K562 (cell line): Measurements from ENCODE around the gene SLC38A8. TPM values are rescaled to one million over a fixed set of nuclear protein-coding genes. Genes with fewer than 3 reads are reported as not detected.

Experiments
- ATAC-seq: fragments of 200-7000 bp; cut with Tn5 transposase; 3 replicates; pipeline ENCODE4 v1.9.1; 2020; ENCODE audit warnings: moderate library complexity
- BruUV-seq: library from RNA; stranded (reverse); fragments of 400-500 nt; replicated peaks from 2 replicates; lab custom pipeline; 2021; lab: Mats Ljungman, UMichigan
- CTCF ChIA-PET: fragments of 300-600 bp; formaldehyde crosslinking; extraction: SDS; loops from one replicate; lab custom pipeline; 2021; ENCODE audit warnings: low intra/inter-chr PET ratio; lab: Yijun Ruan, JAX
- POLR2A ChIA-PET: fragments of 300-600, 350-650 bp; sonication (Branson Sonifier 250); formaldehyde crosslinking; extraction: SDS; loops from one replicate; lab custom pipeline; 2021; ENCODE audit warnings: antibody characterized with exemption, inconsistent platforms; lab: Yijun Ruan, JAX
- DNase-seq, 4 experiments: peaks; one replicate each; pipeline versions ENCODE4 v3.0.0 to v3.0.0-alpha.2; 2011 to 2018; ENCODE audit warnings: low spot score in 3 of 4, mixed read lengths in 3 of 4; ENCODE audit errors: extremely low read depth in 1 of 4
- FAIRE-seq: peaks from 2 replicates; lab custom pipeline; 2011; peaks lifted over from hg19 to GRCh38; lab: Jason Lieb, UNC
- H2AFZ ChIP-seq: 2 replicates; pipeline ENCODE4 v1.6.0; 2011; ENCODE audit warnings: low read depth, low read length, control low read depth, inconsistent platforms
- H3K27ac ChIP-seq: fragments of 200-600 bp; 3 replicates; pipeline ENCODE4 v1.8.0; 2011; ENCODE audit warnings: low read depth, mild to moderate bottlenecking, control low read depth, inconsistent platforms, low read length, moderate library complexity, mixed read lengths; ENCODE audit errors: extremely low read depth
- H3K27me3 ChIP-seq, 2 experiments: fragments of 300-600 bp in 1 of 2; 2 replicates in 1 of 2; 3 replicates in 1 of 2; pipeline versions ENCODE4 v1.6.0 to v1.8.0; 2011; ENCODE audit warnings: inconsistent platforms in 2 of 2, low read length in 2 of 2, mild to moderate bottlenecking in 1 of 2, mixed read lengths in 1 of 2, moderate library complexity in 1 of 2; ENCODE audit not compliant: control insufficient read depth in 2 of 2, insufficient read depth in 2 of 2
- H3K36me3 ChIP-seq: fragments of 300-600 bp; 3 replicates; pipeline ENCODE4 v1.8.0; 2011; ENCODE audit warnings: mild to moderate bottlenecking, low read length, inconsistent platforms; ENCODE audit not compliant: control insufficient read depth, insufficient read depth
- H3K4me1 ChIP-seq, 2 experiments: fragments of 200-600 bp in 1 of 2; replicated peaks in 1 of 2; 2 replicates in 1 of 2; 3 replicates in 1 of 2; pipeline versions ENCODE4 v1.5.1 to v1.8.0; 2011; ENCODE audit warnings: inconsistent platforms in 2 of 2, low read length in 2 of 2, mild to moderate bottlenecking in 1 of 2, mixed read lengths in 1 of 2, moderate library complexity in 1 of 2; ENCODE audit not compliant: control insufficient read depth in 2 of 2, insufficient read depth in 2 of 2
- H3K4me2 ChIP-seq: 2 replicates; pipeline ENCODE4 v1.6.1; 2011; ENCODE audit warnings: low read length, control low read depth, inconsistent platforms, mixed read lengths; ENCODE audit not compliant: insufficient read depth
- H3K4me3 ChIP-seq: fragments of 200-600 bp; sonication (generic), shearing (Covaris generic); 2 replicates; pipeline ENCODE4 v1.5.1; 2016; ENCODE audit warnings: control low read depth, inconsistent platforms
- H3K79me2 ChIP-seq: fragments of 200-600 bp; 3 replicates; pipeline ENCODE4 v1.8.0; 2011; ENCODE audit warnings: low read length, inconsistent platforms; ENCODE audit not compliant: control insufficient read depth, insufficient read depth
- H3K9ac ChIP-seq, 2 experiments: 2 replicates each; pipeline versions ENCODE4 v1.6.0 to v1.6.1; 2011; ENCODE audit warnings: low read depth in 2 of 2, low read length in 2 of 2, control low read depth in 1 of 2, inconsistent platforms in 1 of 2, mild to moderate bottlenecking in 1 of 2, mixed read lengths in 1 of 2; ENCODE audit not compliant: insufficient read depth in 1 of 2
- H3K9me1 ChIP-seq: one replicate; pipeline ENCODE4 v1.6.0; 2011; ENCODE audit warnings: inconsistent platforms, mild to moderate bottlenecking, low read length, moderate library complexity; ENCODE audit not compliant: control insufficient read depth, insufficient read depth
- H3K9me3 ChIP-seq: replicated peaks from 2 replicates; pipeline ENCODE4 v1.5.1; 2011; ENCODE audit warnings: low read depth, low read length, inconsistent platforms; ENCODE audit not compliant: control insufficient read depth, insufficient read depth
- H4K20me1 ChIP-seq: replicated peaks from 2 replicates; pipeline ENCODE4 v1.6.1; 2011; ENCODE audit warnings: low read length, inconsistent platforms, mixed read lengths; ENCODE audit not compliant: control insufficient read depth, insufficient read depth
- FOXK1 ChIP-seq: sonication (generic); formaldehyde crosslinking; IDR thresholded peaks from 2 replicates; pipeline ENCODE4 v1.8.0; 2022; ENCODE audit warnings: missing genetic modification reagents, mild to moderate bottlenecking, borderline replicate concordance
- HDGF ChIP-seq: fragments of 450-650 bp; IDR thresholded peaks from 2 replicates; pipeline ENCODE4 v1.6.1; 2016
- NBN ChIP-seq: fragments of 450-650 bp; IDR thresholded peaks from 2 replicates; pipeline ENCODE4 v1.6.1; 2016; ENCODE audit warnings: low read depth, mild to moderate bottlenecking
- SRSF3 ChIP-seq: fragments of 200-400 bp; formaldehyde crosslinking; IDR thresholded peaks from 2 replicates; pipeline ENCODE4 v1.6.1; 2016; ENCODE audit warnings: mild to moderate bottlenecking, low read length, moderate library complexity; ENCODE audit not compliant: insufficient read depth
- ZFPM2 ChIP-seq: fragments of 250-450 bp; sonication (Bioruptor Pico); IDR thresholded peaks from 2 replicates; pipeline ENCODE4 v1.5.1; 2022; ENCODE audit warnings: mild to moderate bottlenecking
- ZKSCAN3 ChIP-seq: fragments of 250-450 bp; sonication (Bioruptor Pico); IDR thresholded peaks from 2 replicates; pipeline ENCODE4 v1.4.0; 2020
- ZNF436 ChIP-seq: fragments of 250-450, 450-650 bp; sonication (Bioruptor Pico); formaldehyde crosslinking; IDR thresholded peaks from 2 replicates; pipeline ENCODE4 v1.7.0; 2020; ENCODE audit warnings: mild to moderate bottlenecking
- ZZZ3 ChIP-seq: fragments of 450-650 bp; IDR thresholded peaks from 2 replicates; pipeline ENCODE4 v1.6.1; 2016; ENCODE audit warnings: antibody characterized with exemption, mild to moderate bottlenecking, moderate library complexity
- WGBS: fragments of 100-300 bp; shearing (Covaris generic); methylation state at CpG from one replicate; pipeline ENCODE4 v1.1.6; 2016; ENCODE audit warnings: low coverage, mixed read lengths; ENCODE audit not compliant: insufficient coverage; ENCODE audit errors: missing lambda C conversion rate; 5-methylcytosine and 5-hydroxymethylcytosine counted together
- in situ Hi-C: fragments of 300-500 bp; cut with MboI; formaldehyde crosslinking; loops from 4 replicates; pipeline ENCODE4 v1.15.0; 2018; ENCODE audit warnings: inconsistent platforms, mixed read lengths
- intact Hi-C: fragments of 100-400 bp; cut with micrococcal nuclease; formaldehyde crosslinking; loops from 2 replicates; pipeline ENCODE4 v1.14.2; 2022
- polyA plus RNA-seq, 8 experiments: library from polyadenylated mRNA; depleted of rRNA in 4 of 8; stranded (reverse) in 5 of 8; unstranded in 3 of 8; fragments of >200 nt; fragmentation: Nextera tagmentation in 2 of 8; fragmentation: Illumina TruSeq in 1 of 8; extraction: Ambion mirVana in 2 of 8; extraction: Trizol in 1 of 8; gene quantifications; 2 replicates each; pipeline versions ENCODE4 v1.2.1 to v1.2.3, GENCODE V29; 2011 to 2014; ENCODE audit warnings: inconsistent platforms in 1 of 8, missing spikeins in 1 of 8
- total RNA-seq, 7 experiments: library from RNA; depleted of rRNA in 6 of 7; stranded (reverse); fragments of >200 nt in 6 of 7; fragmentation: Illumina TruSeq in 2 of 7; extraction: Trizol in 2 of 7; gene quantifications; 2 replicates each; pipeline versions ENCODE4 v1.2.1 to v1.2.3, GENCODE V29; 2011 to 2021; ENCODE audit warnings: low replicate concordance in 1 of 7
- TF ChIP-seq, protein P1 (sequence below): fragments of 450-650 bp; IDR thresholded peaks from one replicate; pipeline ENCODE4 v1.6.1; 2018; ENCODE audit warnings: mild to moderate bottlenecking, moderate library complexity; ENCODE audit not compliant: partially characterized antibody

Gene SLC38A8
- total and polyA plus RNA-seq, 9 of the 15 experiments (the other 6 are each of a cell fraction or from before 2014, with no cell fraction given) = 0.28 TPM; not detected in 8

DNA sequence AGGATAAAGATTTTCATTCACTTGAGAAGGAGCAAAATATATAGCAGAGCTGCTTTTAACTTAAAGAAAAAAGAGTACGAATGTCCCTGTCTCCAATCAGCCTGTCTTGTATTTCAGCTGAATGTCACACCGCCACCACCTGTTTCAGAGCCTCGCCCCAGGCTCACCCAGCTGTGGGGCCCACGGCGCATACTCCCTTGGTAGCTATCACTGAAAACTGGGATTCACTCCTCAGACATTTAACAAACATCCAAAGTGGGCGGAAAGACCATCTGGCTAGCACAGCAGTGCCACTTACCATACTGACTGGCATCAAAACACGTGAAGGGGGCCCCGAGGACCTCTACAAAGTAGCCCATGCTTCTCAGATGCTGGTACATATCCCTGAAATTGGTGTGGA, 25.4 kb upstream of the SLC38A8 start:
- ATAC-seq (no peak), FAIRE-seq (no peak), DNase-seq (no peak)
- no TSS peak for BruUV-seq
- peaks cover 89% of the 10 kb centered on the region; the same call in 2 of the 3 replicates for H3K36me3 ChIP-seq
- ChIA-PET CTCF (no interaction called here), POLR2A (interaction anchor here (0.6 to 2.2 kb wide), 6 partner anchors 9 to 476 kb away, joined by 3 to 8 read pairs (median 4); no protein-coding TSS in a partner anchor)
- 91% methylated on average over 8 of the region's 8 CpGs for WGBS
- H2AFZ ChIP-seq = no peak overlapping the region
- H3K4me2 ChIP-seq = no peak overlapping the region
- no peaks in the 10 kb centered on the region for H3K79me2 ChIP-seq
- no peak overlapping the region for H3K4me3 ChIP-seq
- H3K4me1 ChIP-seq = no peaks in the 10 kb centered on the region; a peak in 1 of 5 replicates
- no peaks in the 10 kb centered on the region for H3K9me1 ChIP-seq
- no peaks in the 10 kb centered on the region for H3K27me3 ChIP-seq
- TF ChIP-seq ZZZ3 = no peak
- no peak for TF ChIP-seq NBN
- no peak for TF ChIP-seq ZNF436 (CRISPR knock-in tag)
- no peaks in the 10 kb centered on the region for H3K9me3 ChIP-seq
- no peak overlapping the region for H3K27ac ChIP-seq
- H4K20me1 ChIP-seq = 0 out of 2 replicates have a peak, but pooled peaks cover 3% of the 10 kb centered on the region
- intact Hi-C loops = no loop called here
- in situ Hi-C loops = loop anchor here (10.0 kb wide), 2 partner anchors 243 to 417 kb away; no protein-coding TSS in a partner anchor
- no peak overlapping the region for H3K9ac ChIP-seq

DNA sequence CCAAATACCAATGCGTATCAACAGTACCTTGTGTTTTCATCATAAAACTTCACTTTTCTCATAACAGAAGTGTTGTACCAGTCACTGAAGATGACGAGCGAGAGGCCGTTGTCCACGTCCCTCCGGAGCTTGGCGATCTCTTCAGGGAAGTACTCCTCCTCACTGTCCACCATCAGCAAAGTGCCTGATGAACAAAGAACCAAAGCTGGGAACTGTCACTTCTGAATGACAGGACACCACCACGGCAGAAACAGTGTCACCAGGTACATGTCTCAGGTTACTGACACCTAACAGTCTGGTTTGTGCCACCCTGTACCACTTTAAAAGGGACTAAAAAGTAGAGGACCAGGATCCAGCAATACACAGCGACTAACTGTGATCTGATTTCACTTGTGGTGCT, 25.0 kb upstream of the SLC38A8 start:
- Histone ChIP-seq H4K20me1 (0 out of 2 replicates have a peak, but pooled peaks cover 3% of the 10 kb centered on the region), H3K9me3 (no peaks in the 10 kb centered on the region), H3K4me2 (no peak overlapping the region), H3K79me2 (no peaks in the 10 kb centered on the region), H3K27me3 (no peaks in the 10 kb centered on the region), H3K4me3 (no peak overlapping the region), H3K9me1 (no peaks in the 10 kb centered on the region), H3K9ac (no peak overlapping the region), H2AFZ (no peak overlapping the region), H3K4me1 (peaks cover 0 to 3% of the 10 kb centered on the region in 2 experiments; a peak in 1 of 5 replicates), H3K36me3 (peaks cover 90% of the 10 kb centered on the region; the same call in 2 of the 3 replicates), H3K27ac (no peak overlapping the region)
- 87% methylated on average over 9 of the region's 9 CpGs for WGBS
- TF ChIP-seq HDGF = no peak
- no peak for TF ChIP-seq SRSF3
- TF ChIP-seq, protein P1, sequence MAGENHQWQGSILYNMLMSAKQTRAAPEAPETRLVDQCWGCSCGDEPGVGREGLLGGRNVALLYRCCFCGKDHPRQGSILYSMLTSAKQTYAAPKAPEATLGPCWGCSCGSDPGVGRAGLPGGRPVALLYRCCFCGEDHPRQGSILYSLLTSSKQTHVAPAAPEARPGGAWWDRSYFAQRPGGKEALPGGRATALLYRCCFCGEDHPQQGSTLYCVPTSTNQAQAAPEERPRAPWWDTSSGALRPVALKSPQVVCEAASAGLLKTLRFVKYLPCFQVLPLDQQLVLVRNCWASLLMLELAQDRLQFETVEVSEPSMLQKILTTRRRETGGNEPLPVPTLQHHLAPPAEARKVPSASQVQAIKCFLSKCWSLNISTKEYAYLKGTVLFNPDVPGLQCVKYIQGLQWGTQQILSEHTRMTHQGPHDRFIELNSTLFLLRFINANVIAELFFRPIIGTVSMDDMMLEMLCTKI = no peak
- TF ChIP-seq ZFPM2 (CRISPR knock-in tag) = no peak
- TF ChIP-seq ZKSCAN3 (CRISPR knock-in tag) = no peak
- TF ChIP-seq FOXK1 = no peak
- TF ChIP-seq ZNF436 (CRISPR knock-in tag) = no peak
- FAIRE-seq (no peak), DNase-seq (no peak), ATAC-seq (no peak)
- intact Hi-C loops (no loop called here), in situ Hi-C loops (loop anchor here (10.0 kb wide), 2 partner anchors 243 to 417 kb away; no protein-coding TSS in a partner anchor)
- CTCF ChIA-PET = no interaction called here
- no TSS peak for BruUV-seq
- POLR2A ChIA-PET = interaction anchor here (0.7 to 2.2 kb wide), 5 partner anchors 9 to 476 kb away, joined by 3 to 8 read pairs (median 3); no protein-coding TSS in a partner anchor
